GM21423 (cell line): ENCODE measurements around the gene ARL13A.
"Not testable (repeated sequence)": the region's sequence is repeated elsewhere in the genome, so short reads cannot be mapped to it uniquely, and the experiment has no call there.

Experiments
- ATAC-seq: cut with Tn5 transposase; IDR thresholded peaks from one replicate; pipeline ENCODE4 v1.9.1; 2021; ENCODE audit warnings: mild to moderate bottlenecking, moderate library complexity; ENCODE audit not compliant: unreplicated experiment

ARL13A gene

GRCh38 chrX:100969408-100969807 is at the start of gene ARL13A:
TSS of gene ARL13A (plus strand) at chrX:100969708. CDS start at chrX:100973690, 3,982 bp downstream.
- ATAC-seq, result no peak

- ATAC-seq, result no peak
Measured at GRCh38 chrX:100924375-100924774, 45.1 kb upstream of the ARL13A start.

GRCh38 chrX:100926453-100926852 is 43.1 kb upstream of the ARL13A start:
- ATAC-seq, result no peak

GRCh38 chrX:100928660-100929613 is 40.6 kb upstream of the ARL13A start, which contains the start of gene XKRX:
TSS of gene XKRX (minus strand) at chrX:100928917. CDS start at chrX:100928304, 613 bp downstream.
- peak; percentile 55 for ATAC-seq

GRCh38 chrX:100931218-100931924 is 38.1 kb upstream of the ARL13A start:
- peak; percentile 75 for ATAC-seq

- ATAC-seq, result peak; percentile 34
Measured at GRCh38 chrX:100931925-100932285, 37.6 kb upstream of the ARL13A start.

- no peak for ATAC-seq
Measured at GRCh38 chrX:100935767-100936166, 33.7 kb upstream of the ARL13A start.

GRCh38 chrX:100939333-100939732 is 30.2 kb upstream of the ARL13A start:
- no peak for ATAC-seq

GRCh38 chrX:100944601-100945000 is 24.9 kb upstream of the ARL13A start:
- no peak for ATAC-seq

- ATAC-seq, result no peak
Measured at GRCh38 chrX:100946299-100946927, 23.1 kb upstream of the ARL13A start.

- no peak for ATAC-seq
Measured at GRCh38 chrX:100948557-100948956, 21.0 kb upstream of the ARL13A start.

- no peak for ATAC-seq
Measured at GRCh38 chrX:100962811-100963210, 6.7 kb upstream of the ARL13A start.

- no peak for ATAC-seq
Measured at GRCh38 chrX:100964362-100964761, 5.1 kb upstream of the ARL13A start.

GRCh38 chrX:100969936-100970335 is 428 bp downstream of the ARL13A start:
- no peak for ATAC-seq

- no peak for ATAC-seq
Measured at GRCh38 chrX:100973411-100973810, 3.9 kb downstream of the ARL13A start.

- ATAC-seq, result no peak
Measured at GRCh38 chrX:100975212-100975611, 5.7 kb downstream of the ARL13A start.

- ATAC-seq, result no peak
Measured at GRCh38 chrX:100976211-100976610, 6.7 kb downstream of the ARL13A start.

GRCh38 chrX:100979881-100980607 is 10.5 kb downstream of the ARL13A start:
- no peak for ATAC-seq

GRCh38 chrX:100980608-100981497 is 11.3 kb downstream of the ARL13A start:
- ATAC-seq, result no peak

GRCh38 chrX:100981498-100981845 is 12.0 kb downstream of the ARL13A start:
- ATAC-seq, result not testable (repeated sequence)
